ENCODE results near the gene PRKCH.
"Not testable (repeated sequence)": the region's sequence is repeated elsewhere in the genome, so short reads cannot be mapped to it uniquely, and the experiment has no call there.

The PRKCH gene

DNA sequence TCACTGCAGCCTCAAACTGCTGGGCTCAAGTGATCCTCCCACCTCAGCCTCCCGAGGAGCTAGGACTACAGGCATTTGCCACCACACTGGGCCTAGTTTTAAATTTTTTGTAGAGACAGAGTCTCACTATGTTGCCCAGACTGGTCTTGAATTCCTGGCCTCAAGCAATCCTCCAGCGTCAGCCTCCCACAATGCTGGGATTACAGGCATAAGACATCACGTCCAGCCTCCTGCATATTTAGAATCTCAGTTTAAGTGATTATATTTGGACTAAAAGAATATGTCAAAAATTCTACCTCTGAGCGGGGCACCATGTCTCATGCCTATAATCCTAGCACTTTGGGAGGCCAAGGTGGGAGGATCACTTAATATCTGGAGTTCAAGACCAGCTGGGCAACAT, 12.7 kb upstream of the PRKCH start:
- DNase-seq = not testable (repeated sequence)

DNA sequence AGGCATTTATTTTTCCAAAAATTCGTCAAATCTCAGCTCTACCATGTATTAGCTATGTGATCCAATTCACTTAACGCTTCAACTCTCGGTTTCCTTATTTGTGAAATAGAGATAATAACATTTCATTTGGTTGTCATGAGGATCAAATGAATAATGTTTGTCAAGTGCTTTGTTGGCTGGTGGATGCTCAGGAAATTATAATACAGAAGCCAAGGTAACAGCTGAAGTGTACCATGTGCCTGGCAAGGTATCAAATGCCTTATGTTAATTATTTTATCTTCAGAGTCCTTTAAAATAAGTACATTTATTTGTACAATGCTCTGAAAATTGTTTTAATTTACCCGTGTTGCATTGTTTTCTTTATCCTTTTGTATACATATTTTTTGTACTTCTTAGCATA, 6.1 kb upstream of the PRKCH start:
- no peak for DNase-seq

DNA sequence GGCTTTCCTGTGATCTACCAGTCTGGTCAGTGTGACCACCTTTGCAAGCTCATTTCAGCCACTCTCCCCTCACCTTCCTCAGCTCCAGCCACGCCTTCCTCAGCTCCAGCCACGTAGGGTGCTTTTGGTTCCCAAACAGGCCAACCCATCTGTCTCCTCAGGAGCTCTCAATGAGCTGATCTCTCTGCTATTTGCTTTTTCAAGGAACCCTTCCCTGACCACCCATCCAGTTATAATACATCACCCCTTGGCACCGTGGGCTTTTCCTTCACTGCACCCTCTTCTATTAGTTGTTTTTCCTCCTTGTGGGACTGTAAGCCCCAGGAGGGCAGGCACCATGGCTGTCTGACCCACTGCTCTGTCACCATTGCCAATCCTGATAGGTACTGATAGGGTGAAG, 2.3 kb upstream of the PRKCH start:
- no peak for DNase-seq

DNA sequence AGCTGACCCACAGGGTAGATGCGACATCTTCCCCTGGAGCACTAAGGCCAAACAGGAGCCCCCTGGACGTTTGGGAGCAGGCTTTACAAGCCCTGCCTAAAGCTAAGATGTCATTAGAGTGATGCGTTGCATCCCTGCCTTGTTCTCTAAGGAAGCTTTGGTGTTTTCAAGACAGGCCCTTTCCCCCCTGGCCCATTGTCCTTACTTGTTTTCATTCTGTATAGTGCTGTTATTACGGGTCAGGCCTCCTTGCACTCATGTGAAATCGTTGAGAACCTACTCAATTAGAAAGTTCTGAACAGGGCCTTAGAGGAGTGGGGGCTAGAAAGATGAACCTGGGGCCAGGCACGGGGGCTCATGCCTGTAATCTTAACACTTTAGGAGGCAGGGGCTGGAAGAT, 1.7 kb upstream of the PRKCH start:
- no peak for DNase-seq

DNA sequence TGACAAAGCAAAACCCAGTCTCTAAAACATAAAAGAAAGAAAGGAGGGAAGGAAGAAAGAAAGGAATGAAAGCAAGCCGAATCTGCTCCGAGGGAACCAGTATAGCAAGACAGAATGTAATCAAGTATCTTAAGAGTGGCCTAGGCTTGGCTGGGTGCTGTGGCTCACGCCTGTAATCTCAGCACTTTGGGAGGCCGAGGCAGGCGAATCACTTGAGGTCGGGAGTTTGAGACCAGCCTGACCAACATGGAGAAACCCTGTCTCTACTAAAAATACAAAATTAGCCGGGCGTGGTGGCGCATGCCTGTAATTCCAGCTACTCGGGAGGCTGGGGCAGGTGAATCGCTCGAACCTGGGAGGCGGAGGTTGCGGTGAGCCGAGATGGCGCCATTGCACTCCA, 1.2 kb upstream of the PRKCH start:
- not testable (repeated sequence) for DNase-seq

DNA sequence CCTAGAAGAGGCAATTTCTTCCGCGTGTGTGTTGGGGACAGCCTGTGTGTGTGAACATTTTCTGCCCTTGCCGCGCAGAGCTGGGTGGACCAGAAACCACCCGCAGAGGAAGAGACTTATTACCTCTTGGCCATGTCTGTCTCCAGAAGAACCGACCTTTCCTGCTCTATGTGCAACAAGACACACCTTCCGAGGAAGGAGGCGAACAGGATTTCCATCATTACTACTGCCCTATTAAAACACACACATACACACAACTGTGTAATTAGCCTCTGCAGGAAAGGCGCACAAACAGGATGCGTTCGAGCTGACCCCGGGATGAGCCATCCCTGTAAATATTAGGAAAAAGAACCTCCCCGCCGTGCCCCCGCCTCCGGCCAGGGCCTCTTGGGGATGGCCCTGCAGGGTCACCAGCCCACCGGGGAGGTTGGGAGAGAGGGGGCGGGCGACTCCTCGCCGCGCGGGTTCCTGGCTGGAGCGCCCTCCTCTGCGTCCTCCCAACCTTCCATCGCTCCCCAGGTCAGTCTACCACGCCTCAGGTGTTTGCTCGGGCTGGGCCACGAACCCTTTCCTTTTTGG, 484 bp upstream of the PRKCH start:
- no peak for DNase-seq

DNA sequence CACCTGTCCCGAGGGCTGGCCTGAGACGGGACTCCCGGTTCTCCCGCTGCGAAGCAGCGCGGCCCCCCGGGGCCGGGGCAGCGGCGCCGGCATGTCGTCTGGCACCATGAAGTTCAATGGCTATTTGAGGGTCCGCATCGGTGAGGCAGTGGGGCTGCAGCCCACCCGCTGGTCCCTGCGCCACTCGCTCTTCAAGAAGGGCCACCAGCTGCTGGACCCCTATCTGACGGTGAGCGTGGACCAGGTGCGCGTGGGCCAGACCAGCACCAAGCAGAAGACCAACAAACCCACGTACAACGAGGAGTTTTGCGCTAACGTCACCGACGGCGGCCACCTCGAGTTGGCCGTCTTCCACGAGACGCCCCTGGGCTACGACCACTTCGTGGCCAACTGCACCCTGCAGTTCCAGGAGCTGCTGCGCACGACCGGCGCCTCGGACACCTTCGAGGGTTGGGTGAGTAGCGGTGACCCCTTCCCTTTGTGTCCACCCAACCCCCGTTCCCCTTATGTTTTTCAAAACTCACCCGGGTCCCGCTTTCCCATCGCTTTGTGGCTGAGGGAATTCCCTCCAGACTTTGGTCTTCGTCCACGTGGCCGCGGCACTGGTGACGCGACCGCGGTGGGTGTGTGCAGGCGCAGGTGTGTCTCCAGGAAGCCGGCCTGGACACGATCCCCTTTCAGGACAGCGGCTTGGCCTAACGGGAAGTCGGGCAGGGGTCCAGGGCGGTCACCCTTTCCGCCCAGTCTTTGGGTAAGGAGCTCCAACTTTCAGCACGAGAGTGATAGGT, 826 bp downstream of the PRKCH start:
- no peak for DNase-seq

DNA sequence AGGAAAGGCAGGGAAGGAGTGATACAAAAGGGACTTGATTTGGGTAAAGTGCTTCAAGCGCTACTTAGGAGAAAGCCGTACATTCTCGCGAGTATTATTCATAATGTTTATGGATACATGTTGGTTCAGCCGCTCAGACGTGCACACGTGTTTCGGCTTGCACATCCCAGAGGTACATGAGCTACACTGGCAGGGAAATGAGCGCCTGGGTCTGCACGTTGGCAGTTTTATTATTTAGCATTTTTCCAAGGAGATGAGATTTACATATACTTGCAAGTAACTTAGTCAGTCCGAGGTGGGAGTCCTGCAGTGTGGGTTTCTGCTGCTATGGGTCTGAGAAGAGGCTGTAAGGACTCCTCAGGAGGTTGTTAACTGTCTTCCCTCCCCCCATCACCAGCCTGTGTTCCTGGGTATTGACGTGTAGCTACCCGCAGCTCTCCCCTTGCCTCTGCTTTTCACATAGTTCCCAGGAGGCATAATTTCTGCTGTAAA, 1.5 kb downstream of the PRKCH start:
- DNase-seq = no peak

DNA sequence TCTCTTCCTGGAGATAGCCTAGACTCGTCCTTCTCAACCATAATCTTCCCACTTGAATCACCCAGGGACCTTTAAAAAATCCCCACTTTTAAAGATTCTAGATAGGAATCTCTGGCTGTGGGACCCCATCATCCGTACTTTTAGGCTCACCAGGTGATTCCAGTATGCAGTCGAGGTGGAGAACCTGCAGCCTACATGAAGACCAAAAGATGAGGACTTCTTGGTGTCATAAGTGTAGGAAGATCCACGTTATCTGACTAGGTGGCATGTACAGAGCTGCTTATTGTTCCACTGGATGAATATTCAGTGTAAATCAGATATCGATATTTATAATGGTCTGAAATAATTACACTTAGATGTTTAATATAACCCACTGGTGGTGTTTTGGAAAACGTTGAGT, 2.6 kb downstream of the PRKCH start:
- DNase-seq = no peak

DNA sequence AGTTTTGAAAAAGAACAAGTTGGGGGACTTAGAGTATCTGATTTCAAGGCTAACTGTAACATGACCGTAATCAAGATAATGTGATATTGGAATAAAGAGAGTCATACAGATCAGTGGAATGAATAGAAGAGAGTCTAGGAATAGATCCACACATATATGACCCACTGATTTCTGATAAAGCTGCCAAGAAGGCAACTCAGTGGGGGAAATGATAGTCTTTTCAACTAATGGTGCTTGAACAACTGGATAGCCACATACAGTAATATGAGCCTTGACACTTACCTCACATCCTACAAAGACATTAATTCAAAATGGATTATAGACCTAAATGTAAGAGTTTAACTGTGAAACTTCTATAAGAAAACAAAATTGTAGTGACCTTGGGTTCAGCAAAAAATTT, 3.8 kb downstream of the PRKCH start:
- no peak for DNase-seq

DNA sequence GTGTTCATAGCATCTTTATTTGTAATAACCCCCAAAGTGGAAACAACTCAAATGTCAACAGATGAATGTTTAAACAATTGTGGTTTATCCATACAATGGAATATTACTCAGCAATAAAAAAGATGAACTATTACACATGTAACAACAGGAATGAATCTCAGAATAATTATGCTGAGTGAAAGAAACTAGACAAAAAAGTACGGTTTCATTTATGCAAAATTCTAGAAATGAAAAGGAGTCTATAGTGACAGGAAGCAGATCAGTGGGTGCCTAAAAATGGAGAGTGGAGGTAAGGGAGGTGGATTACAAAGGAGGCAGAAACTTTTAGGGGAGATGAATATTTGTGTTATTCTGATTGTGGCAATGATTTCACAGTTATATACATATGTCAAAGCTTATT, 4.8 kb downstream of the PRKCH start:
- DNase-seq = no peak

DNA sequence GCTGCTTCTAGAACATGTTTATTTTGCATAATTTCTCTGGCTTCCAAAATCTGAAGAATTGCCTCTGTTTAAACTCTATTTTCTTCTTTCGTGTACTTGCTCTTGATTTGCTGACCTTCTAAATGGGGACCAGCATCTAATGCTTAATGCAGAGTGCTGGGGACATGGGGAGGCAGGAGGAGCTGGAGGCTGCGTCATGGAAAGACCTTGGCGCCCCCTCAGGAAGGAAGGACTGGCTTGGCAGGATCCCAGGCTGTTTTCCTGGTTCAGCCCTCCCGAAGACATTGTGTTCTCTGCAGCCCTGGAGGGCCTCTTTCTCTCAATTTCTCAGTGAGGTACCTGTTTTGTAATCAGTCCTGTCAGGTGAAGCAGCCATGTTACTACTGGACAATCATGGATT, 5.5 kb downstream of the PRKCH start:
- no peak for DNase-seq

DNA sequence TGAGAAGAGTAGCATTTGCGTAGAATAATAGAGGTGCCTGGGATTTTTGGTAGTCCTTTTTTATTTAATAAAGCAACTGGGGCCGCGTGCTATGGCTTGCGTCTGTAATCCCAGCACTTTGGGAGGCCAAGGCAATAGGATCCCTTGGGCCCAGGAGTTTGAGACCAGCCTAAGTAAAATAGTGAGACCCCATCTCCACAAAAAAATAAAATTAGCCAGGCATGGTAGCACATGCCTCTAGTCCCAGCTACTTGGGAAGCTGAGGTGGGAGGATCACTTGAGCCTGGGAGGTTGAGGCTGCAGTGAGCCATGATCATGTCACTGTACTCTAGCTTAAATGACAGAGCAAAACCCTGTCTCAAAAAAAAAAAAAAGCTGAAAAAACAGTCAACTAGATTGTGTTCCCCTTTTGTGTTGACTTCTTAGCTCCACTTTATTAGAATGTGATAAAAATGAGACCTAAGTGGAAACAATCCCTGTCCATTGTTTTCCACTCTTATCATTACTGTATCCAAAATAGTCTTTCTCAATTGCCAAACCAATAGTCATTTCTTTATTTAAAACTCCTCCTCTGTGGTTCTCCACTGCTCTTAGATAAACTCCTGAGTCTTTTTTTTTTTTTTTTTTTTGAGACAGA, 7.4 kb downstream of the PRKCH start:
- DNase-seq = no peak

DNA sequence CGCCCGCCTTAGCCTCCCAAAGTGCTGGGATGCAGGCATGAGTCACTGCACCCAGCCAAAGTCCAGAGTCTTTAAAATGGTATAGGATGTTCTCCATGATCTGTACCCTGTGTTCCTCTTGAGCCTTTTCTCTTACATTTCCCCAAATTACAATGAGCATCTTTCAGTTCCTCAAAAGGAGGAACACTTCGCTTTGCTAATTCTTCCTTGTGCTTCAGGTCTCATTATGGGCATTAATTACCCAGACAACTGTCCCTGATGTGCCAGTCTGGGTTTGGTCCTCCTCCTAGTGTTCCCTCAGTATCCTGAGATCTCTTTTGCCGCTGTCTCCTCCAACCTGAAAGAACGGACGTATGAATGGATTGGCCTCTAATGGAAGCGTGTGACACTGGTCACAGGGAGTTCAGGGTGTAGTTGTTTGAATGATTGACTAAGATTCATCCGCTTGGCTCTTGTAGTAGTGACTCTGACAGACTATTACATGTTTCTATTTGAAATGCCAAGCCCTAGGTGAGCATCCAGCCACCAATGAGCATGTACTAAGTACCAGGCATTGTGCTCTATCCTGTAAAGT, 8.2 kb downstream of the PRKCH start:
- no peak for DNase-seq

DNA sequence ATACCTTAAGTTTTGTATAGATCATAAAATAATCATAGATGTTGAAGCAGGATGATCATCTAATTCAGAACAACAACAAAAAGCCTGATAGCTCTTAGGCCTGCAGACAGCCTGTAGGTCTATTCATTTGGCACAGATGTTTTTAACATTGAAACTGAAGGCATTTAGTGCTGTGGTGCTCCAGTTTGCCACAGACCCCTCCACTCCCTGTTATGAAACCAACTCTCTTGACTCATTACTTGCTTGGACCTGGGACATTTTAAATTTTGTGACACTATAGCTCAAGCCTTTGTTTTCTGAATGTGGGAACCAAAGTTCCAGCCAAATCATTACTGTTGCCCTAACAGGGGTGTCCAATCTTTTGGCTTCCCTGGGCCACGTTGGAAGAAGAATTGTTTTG, 9.1 kb downstream of the PRKCH start:
- DNase-seq = no peak

DNA sequence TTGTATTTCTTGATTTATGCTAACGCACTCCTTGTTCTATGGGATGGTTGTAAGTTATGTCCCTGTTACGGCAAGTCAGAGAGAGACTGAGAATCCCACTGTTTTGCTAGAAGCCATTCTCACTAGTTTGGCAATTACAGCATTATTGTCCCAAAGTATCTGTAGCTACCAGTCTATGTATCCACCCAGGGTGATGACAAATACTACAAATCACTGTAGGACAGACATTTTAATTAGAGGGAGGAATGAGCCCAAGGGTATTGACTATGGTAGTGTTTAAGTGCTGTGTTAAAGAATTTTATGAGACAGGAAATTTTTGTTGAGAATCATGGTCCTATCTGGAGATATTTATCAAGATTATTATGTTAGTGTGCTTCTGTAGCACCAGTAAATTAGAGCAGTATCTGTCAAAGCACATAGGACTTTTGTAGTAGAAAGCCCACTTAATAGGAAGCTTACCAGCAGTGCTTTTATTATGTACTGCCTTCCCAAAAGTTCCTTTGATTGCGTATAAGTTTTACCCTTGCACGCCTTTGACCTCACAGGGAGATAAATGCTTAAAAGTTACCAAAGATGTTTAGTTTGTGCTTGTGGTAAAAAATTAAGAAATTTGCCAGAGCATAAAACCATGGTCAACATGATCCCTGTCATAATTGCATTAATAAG, 10.7 kb downstream of the PRKCH start:
- DNase-seq = no peak

DNA sequence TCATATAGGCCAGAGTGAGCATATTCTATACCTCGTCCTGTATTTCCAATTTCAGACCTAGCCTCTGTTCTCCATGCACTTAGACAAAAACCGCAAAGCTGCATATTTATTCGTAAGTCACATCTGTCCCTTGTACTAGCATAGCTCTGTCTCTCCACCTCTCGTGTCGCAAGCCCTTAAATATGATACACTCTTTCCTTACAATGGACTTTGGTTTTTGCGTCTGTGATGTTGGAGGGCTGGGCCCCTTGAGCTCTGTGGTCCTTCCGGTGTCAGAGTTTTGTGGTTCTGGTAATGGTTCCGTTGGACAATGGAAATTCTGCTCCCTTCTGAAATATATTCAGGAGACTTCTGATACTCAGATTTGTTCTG, 11.3 kb downstream of the PRKCH start:
- no peak for DNase-seq

DNA sequence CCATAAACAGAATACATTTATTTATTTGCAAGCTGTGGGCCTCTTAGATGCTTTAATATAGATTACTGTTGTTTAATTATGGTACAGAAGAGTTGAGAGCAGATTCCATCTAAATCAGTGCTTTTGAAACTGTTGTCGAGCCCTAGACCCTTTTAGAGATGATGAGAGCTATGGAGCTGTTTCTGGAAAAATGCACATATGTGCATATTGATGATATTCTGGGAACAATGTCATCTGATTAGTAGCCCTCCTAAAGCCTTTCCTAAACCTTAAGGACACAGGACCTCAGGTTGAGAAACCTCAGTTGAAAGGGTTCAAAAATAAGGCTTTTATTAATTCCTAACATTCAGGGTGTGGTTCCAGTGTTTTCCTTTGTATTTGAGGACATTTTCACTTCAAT, 11.7 kb downstream of the PRKCH start:
- DNase-seq = no peak

DNA sequence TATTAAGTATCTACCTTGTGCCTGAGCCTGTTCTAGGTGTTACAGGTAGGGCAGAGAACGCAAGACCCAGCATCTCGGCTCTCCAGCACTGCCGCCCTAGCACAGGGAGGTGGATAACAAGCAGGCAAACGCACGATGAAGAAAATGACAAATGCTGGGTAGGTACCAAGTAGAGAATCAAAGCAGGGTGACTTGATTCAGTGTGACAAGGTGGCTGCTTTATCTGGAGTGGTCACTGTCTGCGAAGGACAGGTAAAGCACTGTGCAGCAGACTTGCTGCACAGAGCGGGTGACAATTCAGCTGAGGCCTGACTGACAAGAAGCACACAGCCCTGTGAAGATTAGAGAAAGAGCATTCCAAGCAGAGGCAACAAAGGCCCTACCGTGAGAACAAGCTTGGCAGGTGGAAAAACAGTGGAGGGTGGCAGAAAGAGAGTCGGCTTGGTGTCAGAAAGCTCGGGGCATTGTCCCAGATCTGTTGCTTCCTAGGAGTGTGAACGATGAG, 12.9 kb downstream of the PRKCH start:
- no peak for DNase-seq

DNA sequence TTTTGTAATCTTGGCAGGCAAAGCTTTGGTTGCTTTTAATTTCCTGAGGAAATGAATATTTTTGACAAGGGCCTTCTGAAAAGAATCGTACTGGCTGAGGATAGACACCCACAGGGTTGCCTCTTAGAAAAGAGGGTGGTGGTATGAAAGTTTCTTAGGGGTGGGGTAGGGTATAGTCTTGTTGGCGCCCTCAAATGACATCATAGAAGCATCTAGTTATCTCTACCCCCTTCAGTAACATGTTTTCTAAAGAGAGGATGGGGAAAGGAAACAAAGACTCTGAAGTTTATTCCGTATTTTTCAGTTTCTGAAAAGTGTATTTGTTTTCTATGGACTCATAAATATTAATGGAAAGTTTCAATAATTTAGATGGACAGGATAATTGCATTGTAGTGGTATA, 13.7 kb downstream of the PRKCH start:
- no peak for DNase-seq

DNA sequence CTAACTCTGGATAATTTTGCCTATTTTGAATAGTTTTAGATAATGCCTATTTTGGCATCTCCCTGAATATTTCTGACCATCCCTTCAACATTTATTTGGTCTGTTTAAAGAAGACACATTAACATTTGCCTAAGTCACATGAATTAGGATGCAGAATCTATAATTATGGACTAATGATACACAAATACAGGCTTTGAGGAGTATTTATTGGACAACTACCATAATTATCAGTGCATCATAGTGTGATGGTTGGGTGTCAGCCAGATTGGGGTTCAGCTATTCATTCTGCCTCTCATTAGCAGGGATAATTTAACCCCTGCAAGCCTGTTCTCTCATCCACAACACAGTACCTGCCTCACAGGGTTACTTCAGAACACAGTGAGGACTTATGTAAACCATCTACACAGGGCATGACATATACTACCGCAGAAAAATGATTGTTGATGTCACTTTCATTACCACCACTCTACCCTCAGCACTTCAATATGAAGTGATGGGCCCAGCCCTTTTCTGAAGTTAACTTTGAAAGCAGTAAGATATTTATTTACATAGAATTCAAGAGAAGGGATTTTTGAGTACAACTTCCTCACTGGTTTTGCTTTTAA, 14.4 kb downstream of the PRKCH start:
- DNase-seq = no peak

DNA sequence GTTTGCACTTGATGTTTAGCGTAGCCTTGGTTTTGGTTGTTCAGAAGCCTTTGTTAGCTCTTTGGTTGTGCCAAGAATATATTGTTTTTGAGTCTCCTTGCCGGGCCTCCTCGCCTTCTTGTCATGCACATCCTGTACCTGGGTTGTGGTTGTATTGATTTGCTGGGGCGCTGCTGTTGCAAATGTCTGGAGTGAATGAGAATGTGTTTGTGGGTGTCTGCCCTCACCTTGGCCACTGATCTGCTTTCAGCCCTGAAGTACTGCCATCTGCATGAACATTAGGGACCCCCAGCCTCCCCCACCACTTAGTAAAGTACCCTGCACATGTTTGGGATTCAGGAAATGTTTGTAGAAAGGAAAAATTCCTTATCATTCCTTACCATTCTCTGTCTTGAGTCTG, 16.5 kb downstream of the PRKCH start:
- DNase-seq = no peak

DNA sequence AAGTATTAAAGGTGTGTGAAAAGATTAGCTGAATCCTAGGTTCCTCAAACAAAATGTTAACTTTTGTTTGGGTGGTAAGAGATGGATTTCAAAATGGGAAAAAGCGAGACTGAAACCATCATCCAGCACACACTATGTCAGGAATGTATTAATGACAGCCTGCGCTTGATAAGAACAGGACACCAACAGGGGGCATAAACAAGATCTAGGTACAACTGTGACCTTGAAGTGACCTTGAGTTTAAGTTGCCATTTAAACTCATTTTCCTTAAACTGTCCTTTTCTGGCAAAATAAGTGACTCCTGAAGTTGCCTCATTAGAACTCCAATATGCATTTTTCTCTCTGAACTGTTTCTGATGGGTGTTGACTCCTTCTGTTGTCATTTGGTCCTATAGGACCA, 17.1 kb downstream of the PRKCH start:
- no peak for DNase-seq

All from fibroblast of upper back skin (primary cell).